Body of pancreas (tissue), 4 donors: ENCODE results near the gene TMOD1.

ENCODE experiments used
- CTCF ChIP-seq, 7 experiments: fragments of 450-650 bp in 4 of 7; fragments of 200-600 bp in 3 of 7; sonication (generic) in 3 of 7; IDR thresholded peaks; one replicate each; pipeline ENCODE4 v1.5.1; 2016 to 2019; ENCODE audit warnings: antibody characterized with exemption in 7 of 7
- POLR2A ChIP-seq, 3 donors: fragments of 450-650 bp; IDR thresholded peaks; one replicate each; pipeline ENCODE4 v1.6.1; 2016; ENCODE audit warnings: antibody characterized with exemption in 3 of 3, mild to moderate bottlenecking in 2 of 3

- TF ChIP-seq CTCF (IDR thresholded peaks at IDR 0.05) (no peak), POLR2A (IDR thresholded peaks at IDR 0.05) (no peak)
Observed at GRCh38 chr9:97507428-97507984, 6.0 kb downstream of the TMOD1 start.
